Stimulated activated naive CD8-positive, alpha-beta T cell treated with anti-CD3 and anti-CD28 coated beads, Interleukin-15, amount 100 ng/mL, for 72 hours (primary cell): ENCODE measurements around the gene ATAD3A.
"Not testable (repeated sequence)": the region's sequence is repeated elsewhere in the genome, so short reads cannot be mapped to it uniquely, and the experiment has no call there.

ENCODE experiments used
- ATAC-seq: fragments of 150-1000 bp; cut with Tn5 transposase; 2 replicates; pipeline ENCODE4 v1.10.0; 2021; ENCODE audit warnings: mild to moderate bottlenecking, moderate library complexity
- DNase-seq, 2 donors: peaks; one replicate each; pipeline ENCODE4 v3.0.0; 2021 to 2022
- H3K27ac Mint-ChIP-seq, 2 donors: one replicate each; pipeline ENCODE4 v1.8.0; 2022; ENCODE audit warnings: mild to moderate bottlenecking in 2 of 2, mixed read lengths in 2 of 2, moderate library complexity in 2 of 2
- H3K27me3 Mint-ChIP-seq: one replicate; pipeline ENCODE4 v1.8.0; 2022; ENCODE audit warnings: mixed read lengths
- H3K4me1 Mint-ChIP-seq: one replicate; pipeline ENCODE4 v1.8.0; 2022; ENCODE audit warnings: mild to moderate bottlenecking, mixed read lengths
- H3K4me3 Mint-ChIP-seq, 2 donors: one replicate each; pipeline ENCODE4 v1.8.0; 2022; ENCODE audit warnings: mild to moderate bottlenecking in 2 of 2, mixed read lengths in 2 of 2, moderate library complexity in 1 of 2
- H3K9me3 Mint-ChIP-seq, 2 donors: one replicate each; pipeline ENCODE4 v1.8.0; 2022; ENCODE audit warnings: mixed read lengths in 2 of 2

ATAD3A gene

GRCh38 chr1:1509465-1509850 lies 2.5 kb upstream of the ATAD3A start:
- peaks cover 32% of the 10 kb centered on the region for H3K4me1 Mint-ChIP-seq
- not testable (repeated sequence) for DNase-seq, ATAC-seq, H3K9me3 Mint-ChIP-seq, H3K27me3 Mint-ChIP-seq, H3K27ac Mint-ChIP-seq, H3K4me3 Mint-ChIP-seq

- no peak for ATAC-seq
- peak in 1 of 2 donors; percentile 31 for DNase-seq
- Mint-ChIP-seq H3K4me3 (peak overlapping the region; percentile 86 to 89), H3K27ac (peak overlapping the region; percentile 94 to 97), H3K27me3 (no peaks in the 10 kb centered on the region), H3K9me3 (no peaks in the 10 kb centered on the region), H3K4me1 (peaks cover 16% of the 10 kb centered on the region)
Measured at GRCh38 chr1:1510912-1511532, 940 bp upstream of the ATAD3A start.

- not testable (repeated sequence) for H3K9me3 Mint-ChIP-seq, H3K27me3 Mint-ChIP-seq, H3K27ac Mint-ChIP-seq
- peak; percentile 8 for ATAC-seq
- Mint-ChIP-seq H3K4me1 (peaks cover 16% of the 10 kb centered on the region), H3K4me3 (peak overlapping the region; percentile 54 to 73)
- peak; percentile 24 to 31 for DNase-seq
Measured at GRCh38 chr1:1512425-1512824, 463 bp downstream of the ATAD3A start.

GRCh38 chr1:1513675-1514074 lies 1.7 kb downstream of the ATAD3A start:
- peak overlapping the region; percentile 75 to 79 for H3K4me3 Mint-ChIP-seq
- DNase-seq, H3K27me3 Mint-ChIP-seq, ATAC-seq, H3K9me3 Mint-ChIP-seq: not testable (repeated sequence)
- peak overlapping the region in 1 of 2 donors; percentile 49 for H3K27ac Mint-ChIP-seq
- peaks cover 16% of the 10 kb centered on the region for H3K4me1 Mint-ChIP-seq

- not testable (repeated sequence) for H3K9me3 Mint-ChIP-seq, ATAC-seq, DNase-seq, H3K27me3 Mint-ChIP-seq
- peaks cover 16% of the 10 kb centered on the region for H3K4me1 Mint-ChIP-seq
- H3K27ac Mint-ChIP-seq = peak overlapping the region in 1 of 2 donors; percentile 34
- peak overlapping the region in 1 of 2 donors; percentile 8 for H3K4me3 Mint-ChIP-seq
Measured at GRCh38 chr1:1514376-1514775, 2.4 kb downstream of the ATAD3A start.

GRCh38 chr1:1516923-1517322 lies 5.0 kb downstream of the ATAD3A start:
- DNase-seq, H3K4me3 Mint-ChIP-seq, H3K27me3 Mint-ChIP-seq, H3K27ac Mint-ChIP-seq, H3K4me1 Mint-ChIP-seq, H3K9me3 Mint-ChIP-seq, ATAC-seq: not testable (repeated sequence)

- Mint-ChIP-seq H3K4me3 (no peak overlapping the region), H3K4me1 (peaks cover 7% of the 10 kb centered on the region), H3K9me3 (no peaks in the 10 kb centered on the region), H3K27me3 (no peaks in the 10 kb centered on the region), H3K27ac (no peak overlapping the region)
- ATAC-seq (peak; percentile 57), DNase-seq (no peak)
Measured at GRCh38 chr1:1517973-1518620, 6.1 kb downstream of the ATAD3A start.

- H3K4me3 Mint-ChIP-seq, H3K9me3 Mint-ChIP-seq, DNase-seq, H3K27me3 Mint-ChIP-seq, H3K27ac Mint-ChIP-seq, H3K4me1 Mint-ChIP-seq: not testable (repeated sequence)
- ATAC-seq = peak; percentile 18
Measured at GRCh38 chr1:1518621-1519007, 6.7 kb downstream of the ATAD3A start.

- ATAC-seq, H3K27me3 Mint-ChIP-seq, H3K9me3 Mint-ChIP-seq, H3K4me3 Mint-ChIP-seq, DNase-seq, H3K4me1 Mint-ChIP-seq: not testable (repeated sequence)
- H3K27ac Mint-ChIP-seq = peak overlapping the region in 1 of 2 donors; percentile 54
Measured at GRCh38 chr1:1519805-1520505, 8.0 kb downstream of the ATAD3A start.

GRCh38 chr1:1521331-1521730 lies 9.4 kb downstream of the ATAD3A start:
- DNase-seq (no peak), ATAC-seq (no peak)
- Mint-ChIP-seq H3K27ac (no peak overlapping the region), H3K4me3 (no peak overlapping the region), H3K4me1 (no peaks in the 10 kb centered on the region), H3K9me3 (no peaks in the 10 kb centered on the region), H3K27me3 (no peaks in the 10 kb centered on the region)

- ATAC-seq = not testable (repeated sequence)
Measured at GRCh38 chr1:1522536-1522935, 10.6 kb downstream of the ATAD3A start.

GRCh38 chr1:1523226-1523625 lies 11.3 kb downstream of the ATAD3A start:
- not testable (repeated sequence) for ATAC-seq, H3K9me3 Mint-ChIP-seq

More at GRCh38 chr1:1522536-1522935, 10.6 kb downstream of the ATAD3A start:
- not testable (repeated sequence) for H3K4me3 Mint-ChIP-seq, H3K27ac Mint-ChIP-seq, H3K27me3 Mint-ChIP-seq, H3K9me3 Mint-ChIP-seq, DNase-seq, H3K4me1 Mint-ChIP-seq

GRCh38 chr1:1523651-1524050 lies 11.7 kb downstream of the ATAD3A start:
- ATAC-seq, H3K27me3 Mint-ChIP-seq, H3K4me3 Mint-ChIP-seq, H3K27ac Mint-ChIP-seq, DNase-seq, H3K9me3 Mint-ChIP-seq, H3K4me1 Mint-ChIP-seq: not testable (repeated sequence)

More at GRCh38 chr1:1523226-1523625, 11.3 kb downstream of the ATAD3A start:
- not testable (repeated sequence) for H3K27me3 Mint-ChIP-seq, H3K4me3 Mint-ChIP-seq, H3K27ac Mint-ChIP-seq, H3K4me1 Mint-ChIP-seq, DNase-seq

- ATAC-seq, H3K4me3 Mint-ChIP-seq, H3K4me1 Mint-ChIP-seq, H3K9me3 Mint-ChIP-seq, H3K27me3 Mint-ChIP-seq, DNase-seq, H3K27ac Mint-ChIP-seq: not testable (repeated sequence)
Measured at GRCh38 chr1:1524750-1525383, 12.9 kb downstream of the ATAD3A start.

- not testable (repeated sequence) for H3K27me3 Mint-ChIP-seq, H3K9me3 Mint-ChIP-seq, H3K27ac Mint-ChIP-seq, ATAC-seq, H3K4me1 Mint-ChIP-seq, H3K4me3 Mint-ChIP-seq, DNase-seq
Measured at GRCh38 chr1:1526476-1526875, 14.5 kb downstream of the ATAD3A start.
